K562 (cell line): ENCODE data around the gene BAHD1. TPM values are rescaled to one million over a fixed set of nuclear protein-coding genes. Genes with fewer than 3 reads are reported as not detected.

Experiments
- ATAC-seq: fragments of 200-7000 bp; cut with Tn5 transposase; 3 replicates; pipeline ENCODE4 v1.9.1; 2020; ENCODE audit warnings: moderate library complexity
- BruUV-seq: library from RNA; stranded (reverse); fragments of 400-500 nt; replicated peaks from 2 replicates; lab custom pipeline; 2021; lab: Mats Ljungman, UMichigan
- CTCF ChIA-PET: fragments of 300-600 bp; formaldehyde crosslinking; extraction: SDS; loops from one replicate; lab custom pipeline; 2021; ENCODE audit warnings: low intra/inter-chr PET ratio; lab: Yijun Ruan, JAX
- POLR2A ChIA-PET: fragments of 300-600, 350-650 bp; sonication (Branson Sonifier 250); formaldehyde crosslinking; extraction: SDS; loops from one replicate; lab custom pipeline; 2021; ENCODE audit warnings: antibody characterized with exemption, inconsistent platforms; lab: Yijun Ruan, JAX
- DNase-seq, 4 experiments: peaks; one replicate each; pipeline versions ENCODE4 v3.0.0 to v3.0.0-alpha.2; 2011 to 2018; ENCODE audit warnings: low spot score in 3 of 4, mixed read lengths in 3 of 4; ENCODE audit errors: extremely low read depth in 1 of 4
- FAIRE-seq: peaks from 2 replicates; lab custom pipeline; 2011; peaks lifted over from hg19 to GRCh38; lab: Jason Lieb, UNC
- H2AFZ ChIP-seq: 2 replicates; pipeline ENCODE4 v1.6.0; 2011; ENCODE audit warnings: low read depth, low read length, control low read depth, inconsistent platforms
- H3K27ac ChIP-seq: fragments of 200-600 bp; 3 replicates; pipeline ENCODE4 v1.8.0; 2011; ENCODE audit warnings: low read depth, mild to moderate bottlenecking, control low read depth, inconsistent platforms, low read length, moderate library complexity, mixed read lengths; ENCODE audit errors: extremely low read depth
- H3K27me3 ChIP-seq, 2 experiments: fragments of 300-600 bp in 1 of 2; 2 replicates in 1 of 2; 3 replicates in 1 of 2; pipeline versions ENCODE4 v1.6.0 to v1.8.0; 2011; ENCODE audit warnings: inconsistent platforms in 2 of 2, low read length in 2 of 2, mild to moderate bottlenecking in 1 of 2, mixed read lengths in 1 of 2, moderate library complexity in 1 of 2; ENCODE audit not compliant: control insufficient read depth in 2 of 2, insufficient read depth in 2 of 2
- H3K36me3 ChIP-seq: fragments of 300-600 bp; 3 replicates; pipeline ENCODE4 v1.8.0; 2011; ENCODE audit warnings: mild to moderate bottlenecking, low read length, inconsistent platforms; ENCODE audit not compliant: control insufficient read depth, insufficient read depth
- H3K4me1 ChIP-seq, 2 experiments: fragments of 200-600 bp in 1 of 2; replicated peaks in 1 of 2; 2 replicates in 1 of 2; 3 replicates in 1 of 2; pipeline versions ENCODE4 v1.5.1 to v1.8.0; 2011; ENCODE audit warnings: inconsistent platforms in 2 of 2, low read length in 2 of 2, mild to moderate bottlenecking in 1 of 2, mixed read lengths in 1 of 2, moderate library complexity in 1 of 2; ENCODE audit not compliant: control insufficient read depth in 2 of 2, insufficient read depth in 2 of 2
- H3K4me2 ChIP-seq: 2 replicates; pipeline ENCODE4 v1.6.1; 2011; ENCODE audit warnings: low read length, control low read depth, inconsistent platforms, mixed read lengths; ENCODE audit not compliant: insufficient read depth
- H3K4me3 ChIP-seq: fragments of 200-600 bp; sonication (generic), shearing (Covaris generic); 2 replicates; pipeline ENCODE4 v1.5.1; 2016; ENCODE audit warnings: control low read depth, inconsistent platforms
- H3K79me2 ChIP-seq: fragments of 200-600 bp; 3 replicates; pipeline ENCODE4 v1.8.0; 2011; ENCODE audit warnings: low read length, inconsistent platforms; ENCODE audit not compliant: control insufficient read depth, insufficient read depth
- H3K9ac ChIP-seq, 2 experiments: 2 replicates each; pipeline versions ENCODE4 v1.6.0 to v1.6.1; 2011; ENCODE audit warnings: low read depth in 2 of 2, low read length in 2 of 2, control low read depth in 1 of 2, inconsistent platforms in 1 of 2, mild to moderate bottlenecking in 1 of 2, mixed read lengths in 1 of 2; ENCODE audit not compliant: insufficient read depth in 1 of 2
- H3K9me1 ChIP-seq: one replicate; pipeline ENCODE4 v1.6.0; 2011; ENCODE audit warnings: inconsistent platforms, mild to moderate bottlenecking, low read length, moderate library complexity; ENCODE audit not compliant: control insufficient read depth, insufficient read depth
- H3K9me3 ChIP-seq: replicated peaks from 2 replicates; pipeline ENCODE4 v1.5.1; 2011; ENCODE audit warnings: low read depth, low read length, inconsistent platforms; ENCODE audit not compliant: control insufficient read depth, insufficient read depth
- H4K20me1 ChIP-seq: replicated peaks from 2 replicates; pipeline ENCODE4 v1.6.1; 2011; ENCODE audit warnings: low read length, inconsistent platforms, mixed read lengths; ENCODE audit not compliant: control insufficient read depth, insufficient read depth
- CREB1 ChIP-seq, 2 experiments: sonication (generic) in 1 of 2; formaldehyde crosslinking in 1 of 2; IDR thresholded peaks; 2 replicates each; pipeline versions ENCODE4 v1.6.1 to v1.8.0; 2012 to 2022; ENCODE audit warnings: inconsistent platforms in 1 of 2, mild to moderate bottlenecking in 1 of 2, missing genetic modification reagents in 1 of 2, moderate library complexity in 1 of 2
- GATAD2B ChIP-seq: fragments of 450-650 bp; IDR thresholded peaks from 2 replicates; pipeline ENCODE4 v1.6.1; 2017; ENCODE audit warnings: mild to moderate bottlenecking, borderline replicate concordance
- HDGF ChIP-seq: fragments of 450-650 bp; IDR thresholded peaks from 2 replicates; pipeline ENCODE4 v1.6.1; 2016
- NELFE ChIP-seq: IDR thresholded peaks from 2 replicates; pipeline ENCODE4 v1.6.1; 2011; ENCODE audit warnings: mild to moderate bottlenecking; ENCODE audit not compliant: insufficient read depth, insufficient read length
- POLR2A ChIP-seq: fragments of 450-650 bp; conservative IDR thresholded peaks from 2 replicates; pipeline ENCODE4 v1.6.1; 2016
- PURB ChIP-seq: sonication (generic); formaldehyde crosslinking; IDR thresholded peaks from 2 replicates; pipeline ENCODE4 v1.9.0; 2021; ENCODE audit warnings: low read depth, mild to moderate bottlenecking, missing genetic modification reagents
- SAFB ChIP-seq: fragments of 200-400 bp; formaldehyde crosslinking; IDR thresholded peaks from 2 replicates; pipeline ENCODE4 v1.6.1; 2017; ENCODE audit warnings: low read depth, low read length, borderline replicate concordance
- TEAD2 ChIP-seq: fragments of 450-650 bp; IDR thresholded peaks from 2 replicates; pipeline ENCODE4 v1.6.1; 2016; ENCODE audit warnings: missing genetic modification characterization, control low read depth, missing compliant biosample characterization
- ZKSCAN1 ChIP-seq: fragments of 150-350 bp; IDR thresholded peaks from 2 replicates; pipeline ENCODE4 v1.6.1; 2016; ENCODE audit warnings: low read depth, low read length
- ZNF184 ChIP-seq: sonication (generic); formaldehyde crosslinking; IDR thresholded peaks from 2 replicates; pipeline ENCODE4 v1.5.0; 2020; ENCODE audit warnings: missing genetic modification reagents
- WGBS: fragments of 100-300 bp; shearing (Covaris generic); methylation state at CpG from one replicate; pipeline ENCODE4 v1.1.6; 2016; ENCODE audit warnings: low coverage, mixed read lengths; ENCODE audit not compliant: insufficient coverage; ENCODE audit errors: missing lambda C conversion rate; 5-methylcytosine and 5-hydroxymethylcytosine counted together
- in situ Hi-C: fragments of 300-500 bp; cut with MboI; formaldehyde crosslinking; loops from 4 replicates; pipeline ENCODE4 v1.15.0; 2018; ENCODE audit warnings: inconsistent platforms, mixed read lengths
- intact Hi-C: fragments of 100-400 bp; cut with micrococcal nuclease; formaldehyde crosslinking; loops from 2 replicates; pipeline ENCODE4 v1.14.2; 2022
- polyA plus RNA-seq, 8 experiments: library from polyadenylated mRNA; depleted of rRNA in 4 of 8; stranded (reverse) in 5 of 8; unstranded in 3 of 8; fragments of >200 nt; fragmentation: Nextera tagmentation in 2 of 8; fragmentation: Illumina TruSeq in 1 of 8; extraction: Ambion mirVana in 2 of 8; extraction: Trizol in 1 of 8; gene quantifications; 2 replicates each; pipeline versions ENCODE4 v1.2.1 to v1.2.3, GENCODE V29; 2011 to 2014; ENCODE audit warnings: inconsistent platforms in 1 of 8, missing spikeins in 1 of 8
- total RNA-seq, 7 experiments: library from RNA; depleted of rRNA in 6 of 7; stranded (reverse); fragments of >200 nt in 6 of 7; fragmentation: Illumina TruSeq in 2 of 7; extraction: Trizol in 2 of 7; gene quantifications; 2 replicates each; pipeline versions ENCODE4 v1.2.1 to v1.2.3, GENCODE V29; 2011 to 2021; ENCODE audit warnings: low replicate concordance in 1 of 7
- TF ChIP-seq, protein P1 (sequence below): fragments of 450-650 bp; IDR thresholded peaks from 2 replicates; pipeline ENCODE4 v1.6.1; 2016; ENCODE audit warnings: missing biosample characterization, missing genetic modification characterization
- TF ChIP-seq, protein P2 (sequence below): fragments of 250-450 bp; sonication (Bioruptor Pico); IDR thresholded peaks from 2 replicates; pipeline ENCODE4 v1.8.0; 2021; ENCODE audit warnings: mild to moderate bottlenecking, moderate library complexity

BAHD1 gene
- total and polyA plus RNA-seq, 9 of the 15 experiments (the other 6 are each of a cell fraction or from before 2014, with no cell fraction given) = 0.55 to 38.5 (median 11.5) TPM

DNA sequence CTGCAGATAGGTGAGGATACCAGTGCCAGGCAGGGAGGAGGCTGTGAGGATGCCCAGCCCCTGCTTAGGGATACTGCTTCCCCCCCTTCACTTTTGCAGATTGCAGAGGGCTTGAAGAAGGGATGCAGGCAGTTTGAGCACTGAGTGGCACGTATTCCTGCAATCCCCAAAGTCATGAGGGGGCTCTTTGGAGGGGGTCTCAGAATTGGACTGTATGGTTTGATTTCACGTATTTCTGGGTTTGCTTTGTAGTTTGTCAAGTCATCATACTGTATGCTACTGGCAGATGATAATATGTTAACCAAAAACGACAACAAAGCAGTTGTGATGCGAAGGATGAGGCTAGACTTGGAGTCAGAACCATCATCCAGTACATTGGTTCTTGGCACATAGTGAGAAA lies 58.1 kb downstream of the BAHD1 start:
- WGBS = 22% methylated on average over 4 of the region's 4 CpGs
- CTCF ChIA-PET = no interaction called here
- BruUV-seq = no TSS peak

DNA sequence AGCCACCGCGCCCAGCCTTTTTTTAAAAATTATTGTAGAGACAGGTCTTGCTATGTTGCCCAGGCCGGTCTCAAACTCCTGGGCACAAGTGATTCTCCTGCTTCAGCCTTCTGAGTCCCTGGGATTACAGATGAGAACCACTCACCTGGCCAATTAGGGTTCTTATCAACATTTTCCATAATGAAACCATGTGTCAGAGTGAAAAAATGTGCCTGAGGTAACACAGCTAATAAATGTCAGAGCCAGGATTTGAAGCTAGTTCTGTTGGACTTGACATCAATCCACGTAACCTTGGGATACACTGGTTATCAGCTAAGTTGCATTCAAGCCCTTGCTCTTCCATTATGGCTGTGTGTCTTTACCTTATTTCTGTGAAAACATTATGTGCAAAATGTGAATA lies 59.2 kb downstream of the BAHD1 start:
- DNase-seq = no peak
- Histone ChIP-seq H3K4me1 (no peaks in the 10 kb centered on the region; a peak in 1 of 5 replicates), H3K4me2 (no peak overlapping the region), H3K36me3 (no peaks in the 10 kb centered on the region), H2AFZ (no peak overlapping the region), H4K20me1 (no peaks in the 10 kb centered on the region), H3K27me3 (no peaks in the 10 kb centered on the region; a peak in 1 of 5 replicates), H3K79me2 (no peaks in the 10 kb centered on the region), H3K4me3 (no peak overlapping the region), H3K9me1 (no peaks in the 10 kb centered on the region), H3K9me3 (no peaks in the 10 kb centered on the region), H3K27ac (no peak overlapping the region), H3K9ac (no peak overlapping the region)
- no peak for ATAC-seq
- 65% methylated on average over 4 of the region's 4 CpGs for WGBS
- in situ Hi-C loops (no loop called here), intact Hi-C loops (no loop called here)
- FAIRE-seq = no peak
- TF ChIP-seq ZKSCAN1 = no peak
- TF ChIP-seq CREB1 (IDR thresholded peaks at IDR 0.05) = no peak
- TF ChIP-seq CREB1 (CRISPR knock-in tag; IDR thresholded peaks at IDR 0.05) = no peak
- TF ChIP-seq SAFB = no peak
- no peak for TF ChIP-seq NELFE
- TF ChIP-seq, protein P1, sequence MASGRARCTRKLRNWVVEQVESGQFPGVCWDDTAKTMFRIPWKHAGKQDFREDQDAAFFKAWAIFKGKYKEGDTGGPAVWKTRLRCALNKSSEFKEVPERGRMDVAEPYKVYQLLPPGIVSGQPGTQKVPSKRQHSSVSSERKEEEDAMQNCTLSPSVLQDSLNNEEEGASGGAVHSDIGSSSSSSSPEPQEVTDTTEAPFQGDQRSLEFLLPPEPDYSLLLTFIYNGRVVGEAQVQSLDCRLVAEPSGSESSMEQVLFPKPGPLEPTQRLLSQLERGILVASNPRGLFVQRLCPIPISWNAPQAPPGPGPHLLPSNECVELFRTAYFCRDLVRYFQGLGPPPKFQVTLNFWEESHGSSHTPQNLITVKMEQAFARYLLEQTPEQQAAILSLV (tag) = no peak
- no peak for TF ChIP-seq PURB (CRISPR knock-in tag)
- no peak for TF ChIP-seq HDGF
- TF ChIP-seq, protein P2, sequence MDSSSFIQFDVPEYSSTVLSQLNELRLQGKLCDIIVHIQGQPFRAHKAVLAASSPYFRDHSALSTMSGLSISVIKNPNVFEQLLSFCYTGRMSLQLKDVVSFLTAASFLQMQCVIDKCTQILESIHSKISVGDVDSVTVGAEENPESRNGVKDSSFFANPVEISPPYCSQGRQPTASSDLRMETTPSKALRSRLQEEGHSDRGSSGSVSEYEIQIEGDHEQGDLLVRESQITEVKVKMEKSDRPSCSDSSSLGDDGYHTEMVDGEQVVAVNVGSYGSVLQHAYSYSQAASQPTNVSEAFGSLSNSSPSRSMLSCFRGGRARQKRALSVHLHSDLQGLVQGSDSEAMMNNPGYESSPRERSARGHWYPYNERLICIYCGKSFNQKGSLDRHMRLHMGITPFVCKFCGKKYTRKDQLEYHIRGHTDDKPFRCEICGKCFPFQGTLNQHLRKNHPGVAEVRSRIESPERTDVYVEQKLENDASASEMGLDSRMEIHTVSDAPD = no peak
- ChIA-PET CTCF (no interaction called here), POLR2A (no interaction called here)
- BruUV-seq = no TSS peak

More for the DNA sequence above, 58.1 kb downstream of the BAHD1 start:
- Histone ChIP-seq H3K27me3 (no peaks in the 10 kb centered on the region; a peak in 1 of 5 replicates), H3K4me2 (no peak overlapping the region), H3K36me3 (no peaks in the 10 kb centered on the region), H3K4me1 (no peaks in the 10 kb centered on the region; a peak in 1 of 5 replicates), H4K20me1 (no peaks in the 10 kb centered on the region), H3K9ac (no peak overlapping the region), H3K9me1 (no peaks in the 10 kb centered on the region), H3K27ac (no peak overlapping the region), H2AFZ (no peak overlapping the region), H3K79me2 (no peaks in the 10 kb centered on the region), H3K9me3 (no peaks in the 10 kb centered on the region), H3K4me3 (no peak overlapping the region)
- no peak; the same call in 2 of the 3 replicates for ATAC-seq
- FAIRE-seq = no peak
- DNase-seq = no peak
- POLR2A ChIA-PET = no interaction called here
- in situ Hi-C loops = no loop called here
- TF ChIP-seq TEAD2 (tag) (no peak), GATAD2B (no peak), ZNF184 (CRISPR knock-in tag) (no peak), POLR2A (0 out of 2 replicates have a peak, but pooled peaks have one; percentile 24)
- intact Hi-C loops = no loop called here
